Chondrocyte (in vitro differentiated cells): Measurements from ENCODE around the gene SLC20A1. TPM values are rescaled to one million over a fixed set of nuclear protein-coding genes. Genes with fewer than 3 reads are reported as not detected.

Source experiments
- DNase-seq: peaks from one replicate; pipeline ENCODE4 v3.0.0; 2021; ENCODE audit warnings: mixed read lengths, low spot score
- H3K27ac Mint-ChIP-seq: one replicate; pipeline ENCODE4 v1.8.0; 2021; ENCODE audit warnings: mild to moderate bottlenecking, moderate library complexity, mixed read lengths; ENCODE audit not compliant: unreplicated experiment
- H3K27me3 Mint-ChIP-seq: 2 replicates; pipeline ENCODE4 v1.8.0; 2021; ENCODE audit warnings: low read depth, mixed read lengths
- H3K36me3 Mint-ChIP-seq: 2 replicates; pipeline ENCODE4 v1.8.0; 2021; ENCODE audit warnings: low read depth, mixed read lengths
- H3K4me1 Mint-ChIP-seq: 2 replicates; pipeline ENCODE4 v1.8.0; 2021; ENCODE audit warnings: low read depth, mild to moderate bottlenecking, mixed read lengths
- H3K4me3 Mint-ChIP-seq: one replicate; pipeline ENCODE4 v1.8.0; 2021; ENCODE audit warnings: mild to moderate bottlenecking, moderate library complexity, mixed read lengths; ENCODE audit not compliant: unreplicated experiment
- H3K9me3 Mint-ChIP-seq: 2 replicates; pipeline ENCODE4 v1.8.0; 2021; ENCODE audit warnings: low read depth, mixed read lengths
- CTCF ChIP-seq: fragments of 200-600 bp; sonication (generic); IDR thresholded peaks from 2 replicates; pipeline ENCODE4 v1.5.0; 2021; ENCODE audit warnings: antibody characterized with exemption, mild to moderate bottlenecking, moderate library complexity
- long read RNA-seq: library from polyadenylated mRNA; stranded (forward); transcript quantifications from one replicate; pipeline ENCODE4 v2.0.0, GENCODE V29; 2021
- total RNA-seq: library from RNA; stranded (reverse); gene quantifications from 3 replicates; pipeline ENCODE4 v1.2.1, GENCODE V29; 2021

Gene SLC20A1
- total RNA-seq: 62.2 to 94.5 TPM (median 63.0 TPM) in 3 replicates
- long read RNA-seq, transcript SLC20A1-201 (11 exons, 3,381 nt): major isoform, 174 of 197 reads
- long read RNA-seq, partial matches to known transcripts: 11 of 197 reads
- long read RNA-seq, other reads (novel, unspliced or antisense): 12 of 197 reads

DNA sequence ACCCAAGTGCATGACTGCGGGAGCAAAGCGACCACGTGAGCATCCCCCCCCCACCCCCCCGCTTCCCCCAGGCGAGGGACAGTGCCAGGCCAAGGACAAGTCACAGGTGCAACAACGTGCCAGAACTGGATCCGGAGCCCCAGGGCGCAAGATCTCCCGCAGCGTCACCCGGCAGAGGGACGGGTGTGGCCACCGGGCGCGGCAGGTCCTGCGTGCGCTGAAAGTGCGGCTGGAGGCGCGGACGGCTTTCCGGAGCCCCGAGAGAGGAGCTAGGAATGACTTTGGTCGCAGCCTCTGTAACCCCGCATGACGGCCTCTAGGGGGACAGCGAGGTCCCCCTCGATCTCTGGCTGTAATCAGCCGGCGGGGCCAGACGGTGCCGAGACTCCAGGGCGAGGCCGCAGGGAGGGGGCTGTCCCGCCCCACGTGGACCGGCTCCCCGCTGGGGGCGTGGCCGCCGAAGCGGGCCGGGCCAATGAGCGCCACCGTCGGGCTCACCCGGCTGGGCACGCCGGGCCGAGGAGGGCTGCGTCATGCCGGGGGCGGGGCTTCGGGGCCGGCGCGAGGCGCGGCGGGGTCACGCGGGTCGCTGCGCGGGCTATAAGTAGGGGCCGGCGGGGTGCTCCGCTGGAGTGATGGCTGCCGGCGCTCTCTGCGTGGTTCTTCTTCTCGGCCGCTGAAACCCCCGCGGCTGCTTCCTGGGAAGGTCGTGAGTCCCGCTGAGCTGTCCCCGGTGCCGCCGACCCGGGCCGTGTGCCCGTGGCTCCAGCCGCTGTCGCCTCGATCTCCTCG lies at the start of gene SLC20A1:
Gene SLC20A1, plus strand, starts transcription at position 630 of the 792 bp plus-strand sequence. CDS start 890 bp downstream, outside the sequence.
- Mint-ChIP-seq H3K27me3 (no peaks in the 10 kb centered on the region), H3K36me3 (peaks cover 16% of the 10 kb centered on the region), H3K27ac (peak within 1 kb of the TSS; percentile 89), H3K9me3 (no peaks in the 10 kb centered on the region), H3K4me3 (peak within 1 kb of the TSS; percentile 91), H3K4me1 (peaks cover 69% of the 10 kb centered on the region)
- peak; percentile 62 for TF ChIP-seq CTCF
- DNase-seq: peak; percentile 96

DNA sequence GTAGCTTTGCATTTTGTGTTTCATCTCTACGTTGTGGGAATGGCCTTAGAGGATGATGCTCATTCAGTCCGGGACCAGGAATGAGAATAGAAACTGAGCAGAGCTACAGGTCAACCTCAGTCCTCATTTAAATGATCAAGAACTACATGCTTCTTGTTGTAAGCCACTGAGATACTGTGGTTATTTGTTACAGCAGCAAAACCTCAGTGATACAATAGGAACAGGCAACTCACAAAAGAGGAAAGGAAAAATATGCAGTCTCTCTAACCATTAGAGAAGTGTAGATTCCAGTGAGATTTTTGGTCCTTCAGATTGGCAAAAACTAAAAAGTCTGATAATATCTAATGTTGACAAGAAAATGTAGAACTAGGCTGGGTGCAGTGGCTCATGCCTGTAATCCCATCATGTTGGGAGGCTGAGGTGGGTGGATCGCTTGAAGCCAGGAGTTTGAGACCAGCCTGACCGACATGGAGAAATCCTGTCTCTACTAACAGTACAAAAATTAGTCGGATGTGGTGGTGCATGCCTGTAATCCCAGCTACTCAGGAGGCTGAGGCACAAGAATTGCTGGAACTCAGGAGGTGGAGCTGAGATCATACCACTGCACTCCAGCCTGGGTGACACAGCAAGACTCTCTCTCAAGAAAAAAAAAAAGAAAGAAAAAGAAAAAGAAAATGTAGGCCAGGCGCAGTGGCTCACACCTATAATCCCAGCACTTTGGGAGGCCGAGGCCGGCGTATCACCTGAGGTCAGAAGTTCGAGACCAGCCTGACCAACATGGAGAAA lies 48.0 kb upstream of the SLC20A1 start:
- no peak overlapping the region for H3K27ac Mint-ChIP-seq
- H3K36me3 Mint-ChIP-seq: no peaks in the 10 kb centered on the region
- no peaks in the 10 kb centered on the region for H3K27me3 Mint-ChIP-seq
- H3K4me3 Mint-ChIP-seq: no peak overlapping the region
- peaks cover 17% of the 10 kb centered on the region for H3K4me1 Mint-ChIP-seq
- TF ChIP-seq CTCF: no peak
- H3K9me3 Mint-ChIP-seq: no peaks in the 10 kb centered on the region
- DNase-seq: no peak

- peaks cover 17% of the 10 kb centered on the region for H3K4me1 Mint-ChIP-seq
- DNase-seq: no peak
- H3K27ac Mint-ChIP-seq: peak overlapping the region; percentile 57
- H3K27me3 Mint-ChIP-seq: no peaks in the 10 kb centered on the region
- no peaks in the 10 kb centered on the region for H3K36me3 Mint-ChIP-seq
- no peak overlapping the region for H3K4me3 Mint-ChIP-seq
- TF ChIP-seq CTCF: no peak
- no peaks in the 10 kb centered on the region for H3K9me3 Mint-ChIP-seq
These were observed 45.1 kb upstream of the SLC20A1 start for GRCh38 chr2:112600634-112601033.

- Mint-ChIP-seq H3K27ac (no peak overlapping the region), H3K4me3 (no peak overlapping the region), H3K36me3 (no peaks in the 10 kb centered on the region), H3K9me3 (no peaks in the 10 kb centered on the region), H3K27me3 (no peaks in the 10 kb centered on the region), H3K4me1 (peaks cover 17% of the 10 kb centered on the region)
- DNase-seq: peak; percentile 19
- TF ChIP-seq CTCF: no peak
These were observed 44.0 kb upstream of the SLC20A1 start for GRCh38 chr2:112601754-112602153.

GRCh38 chr2:112602917-112603316 lies 42.8 kb upstream of the SLC20A1 start:
- H3K4me1 Mint-ChIP-seq: peaks cover 17% of the 10 kb centered on the region
- no peaks in the 10 kb centered on the region for H3K27me3 Mint-ChIP-seq
- TF ChIP-seq CTCF: no peak
- no peaks in the 10 kb centered on the region for H3K36me3 Mint-ChIP-seq
- H3K27ac Mint-ChIP-seq: no peak overlapping the region
- no peak for DNase-seq
- no peak overlapping the region for H3K4me3 Mint-ChIP-seq
- no peaks in the 10 kb centered on the region for H3K9me3 Mint-ChIP-seq
